ENCODE measurements around the gene GPR155. TPM values are rescaled to one million over a fixed set of nuclear protein-coding genes. Genes with fewer than 3 reads are reported as not detected.
"Not testable (repeated sequence)": the region's sequence is repeated elsewhere in the genome, so short reads cannot be mapped to it uniquely, and the experiment has no call there.

Gene GPR155
- total RNA-seq, 1 experiment from 2014 or later = 0.42 TPM

- H3K27me3 ChIP-seq (ENCODE audit: control insufficient read depth, insufficient read depth, low read length); H3K4me3 ChIP-seq (ENCODE audit: insufficient read depth, low read depth, low read length); DNase-seq; H3K36me3 ChIP-seq (replicated peaks; ENCODE audit: control insufficient read depth, insufficient read depth, low read length): not testable (repeated sequence)
Measured at GRCh38 chr2:174388706-174389105, 98.1 kb downstream of the GPR155 start.

GRCh38 chr2:174385201-174385600 is 101.6 kb downstream of the GPR155 start:
- H3K36me3 ChIP-seq (replicated peaks; ENCODE audit: control insufficient read depth, insufficient read depth, low read length) = no peaks in the 10 kb centered on the region; the same call in 1 of the 2 replicates
- no peaks in the 10 kb centered on the region for H3K27me3 ChIP-seq (ENCODE audit: control insufficient read depth, insufficient read depth, low read length)
- no peak for DNase-seq
- H3K4me3 ChIP-seq (ENCODE audit: insufficient read depth, low read depth, low read length) = no peak overlapping the region

- Histone ChIP-seq H3K27me3 (ENCODE audit: control insufficient read depth, insufficient read depth, low read length) (no peaks in the 10 kb centered on the region), H3K4me3 (ENCODE audit: insufficient read depth, low read depth, low read length) (no peak overlapping the region), H3K36me3 (replicated peaks; ENCODE audit: control insufficient read depth, insufficient read depth, low read length) (no peaks in the 10 kb centered on the region; the same call in 1 of the 2 replicates)
- DNase-seq = no peak
Measured at GRCh38 chr2:174383796-174384195, 103.0 kb downstream of the GPR155 start.

Other genes with a start within 250 kb of the GPR155 start
- 92.5 and 104 TPM in 2 replicates for gene OLA1, start 238.5 kb downstream of the GPR155 start, total RNA-seq (2014; rRNA removed; shearing (Covaris generic))
- gene SP9, start 152.1 kb downstream of the GPR155 start, total RNA-seq (2014; rRNA removed; shearing (Covaris generic)) = 0.10 and 0.15 TPM in 2 replicates
- 12.1 TPM in 2 replicates for gene SCRN3, start 91.3 kb downstream of the GPR155 start, total RNA-seq (2014; rRNA removed; shearing (Covaris generic))
- gene WIPF1, start 110.8 kb upstream of the GPR155 start, total RNA-seq (2014; rRNA removed; shearing (Covaris generic)) = 6.9 and 8.2 TPM in 2 replicates